ENCODE results near the gene FSD1.
A peak's percentile ranks its signal among the peaks of the same experiment; 100 is the strongest.
"Not testable (repeated sequence)": the region's sequence is repeated elsewhere in the genome, so short reads cannot be mapped to it uniquely, and the experiment has no call there.

FSD1 gene

GRCh38 chr19:4304538-4305256 lies at the start of gene FSD1:
Gene FSD1 (plus strand): TSS chr19:4304598. CDS start chr19:4304747, 149 bp downstream.
- peak; percentile 30 for DNase-seq

GRCh38 chr19:4256563-4256962 lies 47.8 kb upstream of the FSD1 start:
- peak; percentile 7 for DNase-seq

DNA sequence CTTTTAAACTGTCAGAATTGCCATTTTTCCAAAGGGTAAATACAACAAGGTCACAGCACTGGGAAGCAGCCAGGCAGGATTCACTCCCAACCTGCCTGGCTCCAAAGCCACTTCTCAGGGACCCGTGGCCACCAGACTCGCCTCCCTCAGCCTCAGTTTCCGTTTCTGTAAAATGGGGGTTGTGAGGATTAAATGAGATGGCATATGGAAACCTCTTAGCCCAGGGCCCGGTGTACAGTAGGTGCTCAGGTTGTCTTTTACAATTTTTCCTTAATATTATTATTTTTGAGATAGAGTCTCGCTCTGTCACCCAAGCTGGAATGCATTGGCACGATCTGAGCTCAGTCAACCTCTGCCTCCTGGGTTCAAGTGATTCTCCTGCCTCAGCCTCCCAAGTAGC lies 47.4 kb upstream of the FSD1 start:
- DNase-seq: no peak

DNA sequence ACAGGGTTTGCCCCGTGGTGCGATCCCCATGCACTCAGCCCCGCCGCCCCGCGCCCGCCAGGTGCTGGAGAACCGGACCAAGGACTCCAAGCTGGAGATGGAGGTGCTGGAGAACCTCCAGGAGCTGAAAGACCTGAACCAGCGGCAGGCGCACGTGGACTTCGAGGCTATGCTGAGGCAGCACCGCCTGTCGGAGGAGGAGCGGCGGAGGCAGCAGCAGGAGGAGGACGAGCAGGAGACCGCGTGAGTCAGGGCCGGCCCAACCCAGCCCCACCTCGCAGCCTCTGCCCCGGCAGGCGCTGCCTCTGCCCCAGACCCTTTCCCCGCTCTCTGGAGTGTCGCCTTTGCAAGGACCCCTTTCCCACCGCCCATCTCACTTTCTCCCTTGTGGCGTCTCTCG lies 46.2 kb upstream of the FSD1 start:
- no peak for DNase-seq

- no peak for DNase-seq
Observed at GRCh38 chr19:4260613-4261191, 43.7 kb upstream of the FSD1 start.

- DNase-seq: peak; percentile 35
Observed at GRCh38 chr19:4264812-4265211, 39.6 kb upstream of the FSD1 start.

DNA sequence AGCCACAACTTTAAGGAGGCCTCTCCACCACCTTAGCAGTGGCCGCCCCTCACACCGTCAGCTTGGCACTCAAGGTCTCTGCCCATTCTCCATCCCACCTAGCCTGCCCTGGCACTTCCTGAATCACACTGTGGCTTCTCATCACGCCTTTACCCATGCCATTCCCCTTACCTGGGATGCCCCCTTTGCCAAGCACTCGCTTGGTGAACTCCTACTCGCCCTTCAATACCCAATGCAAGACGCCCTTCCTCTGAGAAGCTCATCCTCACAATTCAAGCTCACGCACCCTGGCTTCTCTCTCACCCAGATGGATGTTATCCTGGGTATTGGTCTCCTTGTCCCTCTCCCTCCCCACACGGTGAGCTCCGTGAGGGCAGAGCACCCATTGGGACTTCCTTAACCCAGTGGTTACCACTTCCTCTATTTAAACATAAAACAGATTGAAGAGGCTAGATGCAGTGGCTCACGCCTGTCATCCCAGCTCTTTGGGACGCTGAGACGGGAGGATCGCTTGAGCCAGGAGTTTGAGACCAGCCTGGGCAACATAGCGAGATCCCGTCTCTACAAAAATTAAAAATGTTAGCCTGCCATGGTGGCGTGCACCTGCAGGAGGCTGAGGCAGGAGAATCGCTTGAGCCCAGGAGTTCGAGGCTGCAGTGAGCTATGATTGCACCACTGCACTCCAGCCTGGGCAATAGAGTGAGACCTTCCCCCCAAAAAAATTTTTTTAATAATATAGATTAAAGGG lies 38.0 kb upstream of the FSD1 start:
- no peak for DNase-seq

DNA sequence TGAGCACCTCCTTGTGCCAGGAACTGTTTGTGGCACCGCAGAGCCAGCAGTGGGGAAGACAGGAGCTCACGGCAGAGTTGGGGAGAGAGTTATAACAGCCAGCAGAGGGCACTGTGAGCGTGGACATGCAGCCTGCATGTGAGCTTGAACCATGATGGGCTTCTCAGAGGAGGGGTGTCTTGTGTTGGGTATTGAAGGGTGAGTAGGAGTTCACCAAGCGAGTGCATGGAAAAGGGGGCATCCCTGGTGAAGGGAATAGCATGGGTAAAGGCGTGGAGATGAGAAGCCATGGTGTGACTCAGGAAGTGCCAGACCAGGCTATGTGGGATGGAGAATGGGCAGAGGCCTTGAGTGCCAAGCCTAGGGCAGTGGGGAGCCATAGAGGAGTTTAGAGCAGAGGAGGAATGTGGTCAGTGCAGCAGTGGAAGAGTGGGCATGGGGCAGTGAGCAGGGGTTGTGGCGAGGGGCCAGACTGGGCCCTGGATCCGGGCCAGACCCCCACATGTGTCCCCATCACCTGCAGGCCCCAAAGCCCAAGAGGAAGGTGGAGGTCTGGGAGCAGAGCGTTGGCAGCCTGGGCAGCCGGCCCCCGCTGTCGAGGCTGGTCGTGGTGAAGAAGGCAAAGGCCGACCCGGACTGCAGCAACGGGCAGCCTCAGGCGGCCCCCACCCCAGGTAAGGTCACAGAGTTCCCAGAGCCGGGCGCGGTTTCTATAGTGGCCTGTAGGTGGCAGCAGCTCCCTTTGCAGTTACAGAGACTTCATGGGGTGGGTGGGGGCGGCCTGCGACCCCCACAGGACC lies 37.1 kb upstream of the FSD1 start:
- DNase-seq: peak; percentile 43

- DNase-seq: no peak
Observed at GRCh38 chr19:4267901-4268815, 36.2 kb upstream of the FSD1 start.

GRCh38 chr19:4268816-4269430 lies 35.5 kb upstream of the FSD1 start:
- no peak for DNase-seq

DNA sequence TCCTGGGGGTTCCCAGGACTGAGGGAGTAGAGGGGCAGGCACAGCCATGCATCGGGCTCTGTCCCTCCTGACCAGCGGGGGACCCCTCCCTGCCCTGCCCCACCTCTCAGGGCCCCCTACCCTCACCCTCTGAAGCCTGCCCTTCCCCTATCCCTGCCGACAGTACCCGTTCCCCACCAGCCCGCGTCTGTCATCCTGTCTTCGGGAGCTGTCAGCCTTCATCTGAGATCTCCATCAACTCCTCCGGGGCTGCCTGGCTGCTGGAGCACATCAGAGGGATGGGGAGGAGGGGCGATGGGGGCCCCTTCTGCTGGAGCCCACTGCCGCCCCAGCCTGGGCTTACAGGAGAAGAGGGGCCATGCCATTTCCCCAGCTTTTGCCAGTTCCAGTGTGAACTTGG lies 31.5 kb upstream of the FSD1 start:
- no peak for DNase-seq

GRCh38 chr19:4274321-4274686 lies 30.1 kb upstream of the FSD1 start:
- not testable (repeated sequence) for DNase-seq

- no peak for DNase-seq
Observed at GRCh38 chr19:4277191-4277696, 27.2 kb upstream of the FSD1 start.

GRCh38 chr19:4278010-4278409 lies 26.4 kb upstream of the FSD1 start:
- peak; percentile 30 for DNase-seq

DNA sequence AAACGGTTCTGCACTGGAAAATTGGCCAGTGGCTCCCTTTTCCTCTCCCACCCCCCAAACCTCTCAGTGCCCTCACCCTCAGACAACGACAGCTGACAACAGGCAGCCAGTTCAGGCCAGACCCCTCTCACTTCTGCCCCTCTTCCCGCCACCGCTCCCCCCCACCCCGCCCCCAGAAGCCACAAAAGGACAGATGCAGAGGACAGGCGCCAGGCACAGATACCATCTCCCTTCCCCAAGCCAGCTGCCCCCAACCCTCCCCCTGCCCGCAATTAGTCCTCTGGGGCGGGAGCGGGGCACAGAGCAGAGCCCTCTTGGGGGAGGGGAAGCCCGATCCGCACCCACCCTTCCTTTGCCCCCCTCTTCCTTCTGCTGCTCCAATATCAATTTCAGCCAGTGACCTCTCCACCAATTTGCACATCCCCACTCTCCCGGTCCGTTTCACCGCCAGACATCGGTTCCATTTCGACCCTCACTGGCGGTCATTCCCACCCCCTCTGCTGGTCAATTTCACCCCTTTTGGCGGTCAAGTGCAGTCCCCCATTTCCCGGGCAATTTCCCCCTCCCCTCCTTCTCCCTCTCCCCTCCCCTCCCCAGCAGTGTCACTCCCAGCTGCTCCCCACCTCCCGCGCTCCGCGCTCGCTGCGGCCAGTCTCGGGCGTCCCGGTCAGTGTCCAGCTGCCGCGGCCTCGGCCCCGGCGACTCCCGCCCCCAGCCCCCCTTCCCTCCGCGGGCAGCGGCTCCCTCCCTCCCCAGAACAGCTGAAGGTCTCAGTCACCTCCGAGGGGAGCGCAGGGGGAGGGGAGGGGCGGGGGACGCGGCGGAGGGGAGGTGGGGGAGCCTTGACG lies 25.8 kb upstream of the FSD1 start, which contains the start of gene SHD:
SHD (plus strand) TSS at position 848 of the 848 bp plus-strand sequence. CDS start 798 bp downstream, outside the sequence.
- DNase-seq: peak; percentile 59

DNA sequence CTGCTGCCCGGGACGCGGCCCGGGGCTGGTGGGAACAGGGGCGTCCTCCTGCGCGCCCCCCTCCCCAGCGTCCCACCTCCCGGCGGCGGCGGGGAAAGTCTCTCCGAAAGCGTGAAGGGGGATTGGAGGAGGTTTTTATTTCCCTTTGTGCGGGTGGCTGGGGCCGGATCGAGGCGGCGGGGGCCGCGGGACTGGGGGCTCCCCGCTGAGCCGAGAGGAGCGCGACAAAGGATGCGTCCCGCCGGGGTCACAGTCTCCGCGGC lies 25.2 kb upstream of the FSD1 start:
- DNase-seq: no peak

DNA sequence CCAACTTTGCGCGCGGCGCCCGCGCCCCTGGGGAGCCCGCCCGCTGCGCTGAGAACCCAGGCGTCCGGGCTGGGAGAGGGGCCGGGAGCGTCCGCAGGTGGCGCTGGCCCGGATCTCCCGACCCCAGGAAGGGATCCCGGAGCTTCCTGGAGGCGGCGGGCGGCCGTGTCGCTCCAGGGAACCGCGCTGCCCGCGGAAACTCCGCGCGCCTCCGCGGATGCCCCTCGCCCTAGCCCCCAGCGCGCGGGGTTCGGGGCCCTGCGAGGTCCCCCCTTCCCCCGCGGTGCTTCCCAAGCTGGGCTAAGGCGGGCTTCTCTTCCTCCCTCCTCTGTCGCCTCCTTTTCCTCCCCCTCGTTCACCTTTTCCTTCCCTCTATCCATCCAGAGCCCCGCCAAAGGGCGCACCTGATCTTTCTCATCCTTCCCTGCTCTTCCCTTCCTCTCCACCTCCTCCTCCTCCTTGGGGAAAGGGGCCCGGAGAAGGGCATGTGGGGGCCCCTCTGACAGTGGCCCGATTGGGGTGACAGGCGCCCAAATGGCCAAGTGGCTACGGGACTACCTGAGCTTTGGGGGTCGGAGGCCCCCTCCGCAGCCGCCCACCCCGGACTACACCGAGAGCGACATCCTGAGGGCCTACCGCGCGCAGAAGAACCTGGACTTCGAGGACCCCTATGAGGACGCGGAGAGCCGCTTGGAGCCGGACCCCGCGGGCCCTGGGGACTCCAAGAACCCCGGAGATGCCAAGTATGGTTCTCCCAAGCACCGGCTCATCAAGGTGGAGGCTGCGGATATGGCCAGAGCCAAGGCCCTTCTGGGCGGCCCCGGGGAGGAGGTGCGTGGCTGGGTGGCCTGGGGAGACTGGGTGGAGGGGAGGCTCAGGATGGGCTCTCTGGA lies 24.6 kb upstream of the FSD1 start:
- DNase-seq: no peak

- peak; percentile 58 for DNase-seq
Observed at GRCh38 chr19:4284176-4284958, 20.0 kb upstream of the FSD1 start.

- no peak for DNase-seq
Observed at GRCh38 chr19:4284974-4285373, 19.4 kb upstream of the FSD1 start.

Data from OCI-M1 (cell line).